ENCODE data around the gene C1orf198.

C1orf198 gene

GRCh38 chr1:230807029-230807428, 61.3 kb downstream of the C1orf198 start:
- no peak for DNase-seq

GRCh38 chr1:230806552-230806951, 61.8 kb downstream of the C1orf198 start:
- no peak for DNase-seq

- DNase-seq: peak; percentile 6
Measured at GRCh38 chr1:230804396-230804795, 63.9 kb downstream of the C1orf198 start.

GRCh38 chr1:230800891-230801840, 67.2 kb downstream of the C1orf198 start:
- DNase-seq: no peak

GRCh38 chr1:230798491-230798890, 69.8 kb downstream of the C1orf198 start:
- no peak for DNase-seq

GRCh38 chr1:230797942-230798365, 70.4 kb downstream of the C1orf198 start:
- peak; percentile 45 for DNase-seq

GRCh38 chr1:230797376-230797920, 70.9 kb downstream of the C1orf198 start:
- DNase-seq: no peak

- DNase-seq: no peak
Measured at GRCh38 chr1:230796626-230797025, 71.7 kb downstream of the C1orf198 start.

GRCh38 chr1:230794871-230795605, 73.3 kb downstream of the C1orf198 start:
- DNase-seq: no peak

GRCh38 chr1:230794431-230794830, 73.9 kb downstream of the C1orf198 start:
- peak; percentile 73 for DNase-seq

- DNase-seq: no peak
Measured at GRCh38 chr1:230793463-230793745, 74.9 kb downstream of the C1orf198 start.

- no peak for DNase-seq
Measured at GRCh38 chr1:230792691-230793462, 75.4 kb downstream of the C1orf198 start.

- no peak for DNase-seq
Measured at GRCh38 chr1:230791986-230792564, 76.2 kb downstream of the C1orf198 start.

GRCh38 chr1:230790026-230790425, 78.3 kb downstream of the C1orf198 start:
- DNase-seq: no peak

- no peak for DNase-seq
Measured at GRCh38 chr1:230788561-230789275, 79.6 kb downstream of the C1orf198 start.

GRCh38 chr1:230787471-230787870, 80.8 kb downstream of the C1orf198 start:
- DNase-seq: no peak

All from NCI-H2171 treated with DMSO at 0.1 percent for 48 hours (cell line).